ENCODE data around the gene ZGRF1. TPM values are rescaled to one million over a fixed set of nuclear protein-coding genes. Genes with fewer than 3 reads are reported as not detected.

ZGRF1 gene
- total and polyA plus RNA-seq, 2 donors (not counting 1 experiment from before 2014, with no cell fraction given): 4.6 to 13.0 TPM

DNA sequence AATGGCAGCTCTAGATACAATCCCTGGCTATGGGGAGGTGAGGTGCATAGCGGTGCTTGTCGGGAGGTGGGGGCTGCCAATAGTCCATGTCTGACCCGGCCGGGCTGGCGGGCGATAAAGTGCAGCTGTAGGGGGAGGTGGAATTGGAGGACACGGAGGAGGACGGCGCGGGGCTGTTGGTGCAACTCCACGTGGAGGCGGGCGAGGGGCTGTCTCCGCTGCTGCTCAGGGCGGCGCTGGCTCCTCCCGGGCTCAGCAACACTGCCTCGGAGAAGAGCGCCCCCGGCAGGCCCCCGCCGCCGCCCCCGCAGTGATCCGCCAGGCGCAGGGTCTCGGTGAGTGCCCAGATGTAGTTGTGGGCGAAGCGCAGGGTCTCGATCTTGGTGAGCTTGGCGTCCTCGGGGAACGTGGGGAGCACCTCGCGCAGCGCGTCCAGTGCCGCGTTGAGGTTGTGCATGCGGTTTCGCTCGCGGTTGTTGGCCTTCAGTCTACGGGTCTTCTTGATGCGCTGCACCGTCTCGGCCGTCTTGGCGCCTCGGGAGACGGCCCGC is 122.0 kb downstream of the ZGRF1 start:
- WGBS (ENCODE audit: insufficient coverage): 3% methylated on average over 52 of the region's 52 CpGs
- peak overlapping the region; percentile 35 for H3K27ac Mint-ChIP-seq
- Histone ChIP-seq H3K9ac (ENCODE audit: low read length) (peak overlapping the region; percentile 75), H4K20me1 (ENCODE audit: control insufficient read depth, insufficient read depth, low read length, poor library complexity, severe bottlenecking) (no peaks in the 10 kb centered on the region), H3K79me2 (ENCODE audit: control insufficient read depth, insufficient read depth, low read length) (no peaks in the 10 kb centered on the region), H3K27me3 (replicated peaks in 1 of 4; ENCODE audit: control extremely low read depth in 1 of 4, control insufficient read depth in 3 of 4, insufficient read depth in 4 of 4, low read length in 3 of 4) (peaks cover 4 to 85% (median 79%) of the 10 kb centered on the region in 4 experiments), H2AFZ (ENCODE audit: insufficient read depth, low read depth, low read length, poor library complexity, severe bottlenecking) (peak overlapping the region; percentile 88), H3K4me2 (replicated peaks; ENCODE audit: low read depth, low read length, poor library complexity, severe bottlenecking) (peak overlapping the region; percentile 98), H3K9me3 (ENCODE audit: control extremely low read depth in 1 of 3, control insufficient read depth in 2 of 3, insufficient read depth in 1 of 3, low read length in 2 of 3) (peaks cover 0 to 30% (median 12%) of the 10 kb centered on the region in 3 donors), H3K4me3 (ENCODE audit: control extremely low read depth in 1 of 5, extremely low read depth in 1 of 5, insufficient read depth in 1 of 5, low read depth in 2 of 5, low read length in 4 of 5) (peak overlapping the region in 3 of 5 experiments; percentile 60 to 75 (median 66)), H3K4me1 (ENCODE audit: control insufficient read depth in 2 of 2, insufficient read depth in 2 of 2, low read length in 2 of 2) (peaks cover 55 to 75% of the 10 kb centered on the region in 2 donors), H3K27ac (ENCODE audit: low read length in 2 of 2) (no peak overlapping the region), H3K36me3 (replicated peaks in 1 of 2; ENCODE audit: control extremely low read depth in 1 of 2, control insufficient read depth in 1 of 2, extremely low read depth in 1 of 2, insufficient read depth in 2 of 2, low read length in 1 of 2) (no peaks in the 10 kb centered on the region)
- H3K4me1 Mint-ChIP-seq: peaks cover 58% of the 10 kb centered on the region
- ATAC-seq (ENCODE audit: low read depth) (no peak), DNase-seq (no peak)
- ChIA-PET POLR2A (no interaction called here), CTCF (interaction anchor here (1.3 kb wide), 1 partner anchor 9 kb away, joined by 8 read pairs; no protein-coding TSS in a partner anchor)
- peak; percentile 50 for TF ChIP-seq EZH2 (IDR thresholded peaks at IDR 0.05; ENCODE audit: borderline replicate concordance, insufficient read depth, low read depth, low read length, poor library complexity, severe bottlenecking)
- TF ChIP-seq, protein P1, sequence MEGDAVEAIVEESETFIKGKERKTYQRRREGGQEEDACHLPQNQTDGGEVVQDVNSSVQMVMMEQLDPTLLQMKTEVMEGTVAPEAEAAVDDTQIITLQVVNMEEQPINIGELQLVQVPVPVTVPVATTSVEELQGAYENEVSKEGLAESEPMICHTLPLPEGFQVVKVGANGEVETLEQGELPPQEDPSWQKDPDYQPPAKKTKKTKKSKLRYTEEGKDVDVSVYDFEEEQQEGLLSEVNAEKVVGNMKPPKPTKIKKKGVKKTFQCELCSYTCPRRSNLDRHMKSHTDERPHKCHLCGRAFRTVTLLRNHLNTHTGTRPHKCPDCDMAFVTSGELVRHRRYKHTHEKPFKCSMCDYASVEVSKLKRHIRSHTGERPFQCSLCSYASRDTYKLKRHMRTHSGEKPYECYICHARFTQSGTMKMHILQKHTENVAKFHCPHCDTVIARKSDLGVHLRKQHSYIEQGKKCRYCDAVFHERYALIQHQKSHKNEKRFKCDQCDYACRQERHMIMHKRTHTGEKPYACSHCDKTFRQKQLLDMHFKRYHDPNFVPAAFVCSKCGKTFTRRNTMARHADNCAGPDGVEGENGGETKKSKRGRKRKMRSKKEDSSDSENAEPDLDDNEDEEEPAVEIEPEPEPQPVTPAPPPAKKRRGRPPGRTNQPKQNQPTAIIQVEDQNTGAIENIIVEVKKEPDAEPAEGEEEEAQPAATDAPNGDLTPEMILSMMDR (IDR thresholded peaks at IDR 0.05): no peak
- H3K27me3 Mint-ChIP-seq: peaks cover 89% of the 10 kb centered on the region
- intact Hi-C loops (cut with micrococcal nuclease): loop anchor here (1.0 to 10.0 kb wide), 3 partner anchors 9 to 1900 kb away; no protein-coding TSS in a partner anchor
- peak overlapping the region; percentile 96 for H3K4me3 Mint-ChIP-seq
- peaks cover 5% of the 10 kb centered on the region for H3K9me3 Mint-ChIP-seq (ENCODE audit: insufficient read depth)

DNA sequence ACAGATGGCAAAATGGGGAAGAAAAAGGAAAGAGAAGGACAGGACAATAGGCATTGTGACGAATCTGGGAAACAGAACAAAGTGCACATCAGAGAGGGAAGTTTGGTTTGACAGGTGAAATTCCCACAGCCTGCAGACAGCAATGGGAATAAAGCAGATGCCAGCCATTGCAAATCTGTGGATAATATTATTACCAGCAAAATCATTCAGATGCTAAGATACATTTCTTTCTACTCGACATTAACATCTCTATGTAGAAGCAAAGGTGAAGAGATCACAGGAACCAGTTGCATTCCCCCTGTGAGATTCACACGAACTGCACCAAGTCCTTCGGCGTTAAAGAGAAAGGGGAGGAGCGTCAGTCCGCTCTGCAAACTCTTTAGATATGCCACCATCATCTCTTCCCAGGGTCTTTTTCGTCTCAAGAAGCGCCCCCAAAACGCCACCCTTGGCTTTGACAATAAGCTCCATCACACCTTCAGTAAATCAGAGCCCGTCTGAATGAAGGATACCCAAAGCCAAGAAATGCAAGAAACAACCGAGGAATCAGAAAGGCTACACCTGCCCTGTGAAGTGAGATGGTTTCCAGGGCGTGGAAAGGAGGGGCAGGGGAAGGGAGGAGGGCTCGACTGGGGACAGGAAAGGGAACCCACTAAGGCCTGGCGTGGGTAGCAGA is 122.6 kb downstream of the ZGRF1 start:
- H3K4me1 ChIP-seq (ENCODE audit: control insufficient read depth in 2 of 2, insufficient read depth in 2 of 2, low read length in 2 of 2): peaks cover 61 to 79% of the 10 kb centered on the region in 2 donors

More for the DNA sequence above, 122.6 kb downstream of the ZGRF1 start:
- peak overlapping the region; percentile 75 for H3K9ac ChIP-seq (ENCODE audit: low read length)
- no peaks in the 10 kb centered on the region for H3K36me3 ChIP-seq (replicated peaks in 1 of 2; ENCODE audit: control extremely low read depth in 1 of 2, control insufficient read depth in 1 of 2, extremely low read depth in 1 of 2, insufficient read depth in 2 of 2, low read length in 1 of 2)
- Mint-ChIP-seq H3K4me1 (peaks cover 64% of the 10 kb centered on the region), H3K9me3 (ENCODE audit: insufficient read depth) (peaks cover 5% of the 10 kb centered on the region), H3K27ac (peak overlapping the region; percentile 35), H3K4me3 (peak overlapping the region; percentile 96), H3K27me3 (peaks cover 89% of the 10 kb centered on the region)
- DNase-seq: peak; percentile 50
- peaks cover 0 to 35% (median 9%) of the 10 kb centered on the region in 3 donors for H3K9me3 ChIP-seq (ENCODE audit: control extremely low read depth in 1 of 3, control insufficient read depth in 2 of 3, insufficient read depth in 1 of 3, low read length in 2 of 3)
- TF ChIP-seq, protein P1 (IDR thresholded peaks at IDR 0.05): no peak
- no peak for TF ChIP-seq EZH2 (IDR thresholded peaks at IDR 0.05; ENCODE audit: borderline replicate concordance, insufficient read depth, low read depth, low read length, poor library complexity, severe bottlenecking)
- H3K4me2 ChIP-seq (replicated peaks; ENCODE audit: low read depth, low read length, poor library complexity, severe bottlenecking): peak overlapping the region; percentile 98
- ChIA-PET CTCF (interaction anchor here (1.3 kb wide), 1 partner anchor 10 kb away, joined by 8 read pairs; no protein-coding TSS in a partner anchor), POLR2A (no interaction called here)
- H3K79me2 ChIP-seq (ENCODE audit: control insufficient read depth, insufficient read depth, low read length): no peaks in the 10 kb centered on the region
- no peaks in the 10 kb centered on the region for H4K20me1 ChIP-seq (ENCODE audit: control insufficient read depth, insufficient read depth, low read length, poor library complexity, severe bottlenecking)
- H3K27ac ChIP-seq (ENCODE audit: low read length in 2 of 2): no peak overlapping the region
- H2AFZ ChIP-seq (ENCODE audit: insufficient read depth, low read depth, low read length, poor library complexity, severe bottlenecking): peak overlapping the region; percentile 88
- H3K27me3 ChIP-seq (replicated peaks in 1 of 4; ENCODE audit: control extremely low read depth in 1 of 4, control insufficient read depth in 3 of 4, insufficient read depth in 4 of 4, low read length in 3 of 4): peaks cover 4 to 86% (median 81%) of the 10 kb centered on the region in 4 experiments
- intact Hi-C loops (cut with micrococcal nuclease): loop anchor here (10.0 kb wide), 2 partner anchors 191 to 1899 kb away; no protein-coding TSS in a partner anchor
- no peak for ATAC-seq (ENCODE audit: low read depth)
- WGBS (ENCODE audit: insufficient coverage): 3% methylated on average over 12 of the region's 15 CpGs
- H3K4me3 ChIP-seq (ENCODE audit: control extremely low read depth in 1 of 5, extremely low read depth in 1 of 5, insufficient read depth in 1 of 5, low read depth in 2 of 5, low read length in 4 of 5): peak overlapping the region in 3 of 5 experiments; percentile 60 to 75 (median 66)

Data from B cell (primary cell).